GM12878 (cell line): ENCODE measurements around the gene SPPL3. TPM values are rescaled to one million over a fixed set of nuclear protein-coding genes. Genes with fewer than 3 reads are reported as not detected.

Source experiments
- ATAC-seq: fragments of 200-7000 bp; cut with Tn5 transposase; 3 replicates; pipeline ENCODE4 v1.9.1; 2020; ENCODE audit warnings: mild to moderate bottlenecking, moderate library complexity
- BruUV-seq: library from RNA; stranded (reverse); fragments of 400-500 nt; replicated peaks from 2 replicates; lab custom pipeline; 2021; lab: Mats Ljungman, UMichigan
- CTCF ChIA-PET: fragments of 300-600 bp; sonication (Branson Sonifier 250); formaldehyde crosslinking; extraction: SDS; loops from one replicate; lab custom pipeline; 2021; ENCODE audit warnings: inconsistent platforms; lab: Yijun Ruan, JAX
- POLR2A ChIA-PET: fragments of 350-600 bp; formaldehyde crosslinking; extraction: SDS; loops from one replicate; lab custom pipeline; 2021; ENCODE audit warnings: inconsistent platforms; lab: Charles Lee
- RAD21 ChIA-PET: fragments of 300-600 bp; sonication (Branson Sonifier 250); formaldehyde crosslinking; loops from one replicate; lab custom pipeline; 2023; ENCODE audit warnings: antibody characterized with exemption; ENCODE audit not compliant: unreplicated experiment; lab: Charles Lee
- SMC1A ChIA-PET: fragments of 300-600 bp; sonication (Branson Sonifier 250); formaldehyde crosslinking; loops from one replicate; lab custom pipeline; 2023; ENCODE audit not compliant: unreplicated experiment, uncharacterized antibody; lab: Charles Lee
- DNase-seq: peaks from one replicate; pipeline ENCODE4 v3.0.0-alpha.2; 2011; ENCODE audit warnings: low read depth, low spot score
- FAIRE-seq: peaks from 3 replicates; lab custom pipeline; 2011; peaks lifted over from hg19 to GRCh38; lab: Jason Lieb, UNC
- H2AFZ ChIP-seq: 2 replicates; pipeline ENCODE4 v1.6.0; 2011; ENCODE audit warnings: low read depth, low read length, control low read depth; ENCODE audit not compliant: control insufficient read depth
- H3K27ac ChIP-seq: 2 replicates; pipeline ENCODE4 v1.5.1; 2011; ENCODE audit warnings: control low read depth; ENCODE audit not compliant: control insufficient read depth, insufficient read depth
- H3K27me3 ChIP-seq, 2 experiments: replicated peaks in 1 of 2; 2 replicates each; pipeline versions ENCODE4 v1.6.0 to v1.6.1; 2011; ENCODE audit warnings: low read length in 1 of 2; ENCODE audit not compliant: control insufficient read depth in 2 of 2, insufficient read depth in 2 of 2
- H3K36me3 ChIP-seq, 2 experiments: 2 replicates each; pipeline ENCODE4 v1.5.1; 2011; ENCODE audit warnings: low read length in 1 of 2; ENCODE audit not compliant: control insufficient read depth in 2 of 2, insufficient read depth in 2 of 2
- H3K4me1 ChIP-seq: 2 replicates; pipeline ENCODE4 v1.6.1; 2011; ENCODE audit warnings: mild to moderate bottlenecking, low read length, moderate library complexity, mixed read lengths; ENCODE audit not compliant: control insufficient read depth, insufficient read depth
- H3K4me2 ChIP-seq: 2 replicates; pipeline ENCODE4 v1.6.0; 2011; ENCODE audit warnings: control low read depth; ENCODE audit not compliant: control insufficient read depth, insufficient read depth
- H3K4me3 ChIP-seq: fragments of 200-600 bp; sonication (generic); 2 replicates; pipeline ENCODE4 v1.5.1; 2016
- H3K79me2 ChIP-seq: 2 replicates; pipeline ENCODE4 v1.6.0; 2011; ENCODE audit warnings: low read length; ENCODE audit not compliant: control insufficient read depth, insufficient read depth
- H3K9ac ChIP-seq: 2 replicates; pipeline ENCODE4 v1.8.0; 2011; ENCODE audit warnings: low read length, control low read depth, mixed read lengths; ENCODE audit not compliant: control insufficient read depth, insufficient read depth
- H3K9me3 ChIP-seq: replicated peaks from 3 replicates; pipeline ENCODE4 v1.5.1; 2011; ENCODE audit warnings: mild to moderate bottlenecking, low read length; ENCODE audit not compliant: control insufficient read depth, insufficient read depth
- H4K20me1 ChIP-seq: 2 replicates; pipeline ENCODE4 v1.6.0; 2011; ENCODE audit not compliant: control insufficient read depth, insufficient read depth
- BCL11A ChIP-seq: IDR thresholded peaks from 2 replicates; pipeline ENCODE4 v1.6.1; 2011; ENCODE audit warnings: low read depth, low read length
- CREM ChIP-seq: IDR thresholded peaks from 2 replicates; pipeline ENCODE4 v1.6.1; 2014; ENCODE audit warnings: antibody characterized with exemption, low read depth
- HDAC6 ChIP-seq: fragments of 200-600 bp; sonication (generic); IDR thresholded peaks from one replicate; pipeline ENCODE4 v1.8.0; 2017; ENCODE audit warnings: antibody characterized with exemption; ENCODE audit not compliant: unreplicated experiment
- HSF1 ChIP-seq: fragments of 150-350 bp; IDR thresholded peaks from 2 replicates; pipeline ENCODE4 v1.6.1; 2014; ENCODE audit warnings: mild to moderate bottlenecking, low read depth, low read length
- NFIC ChIP-seq: IDR thresholded peaks from 2 replicates; pipeline ENCODE4 v1.6.1; 2012; ENCODE audit warnings: low read depth, mild to moderate bottlenecking, inconsistent platforms, low read length, moderate library complexity
- NKRF ChIP-seq: fragments of 450-650 bp; conservative IDR thresholded peaks from 2 replicates; pipeline ENCODE4 v1.6.1; 2017; ENCODE audit warnings: mild to moderate bottlenecking, moderate library complexity
- PML ChIP-seq: IDR thresholded peaks from 2 replicates; pipeline ENCODE4 v1.6.1; 2012; ENCODE audit warnings: low read length, inconsistent platforms
- POLR2A ChIP-seq: IDR thresholded peaks from 2 replicates; pipeline ENCODE4 v1.6.1; 2011; ENCODE audit warnings: low read depth, mild to moderate bottlenecking, low read length
- SMAD1 ChIP-seq: fragments of 450-650 bp; IDR thresholded peaks from 2 replicates; pipeline ENCODE4 v1.6.1; 2018; ENCODE audit warnings: mild to moderate bottlenecking, low read depth; ENCODE audit not compliant: partially characterized antibody
- SREBF1 ChIP-seq: IDR thresholded peaks from 2 replicates; pipeline ENCODE4 v1.6.1; 2012; ENCODE audit warnings: mild to moderate bottlenecking, low read length
- TAF1 ChIP-seq: IDR thresholded peaks from 2 replicates; pipeline ENCODE4 v1.6.1; 2011; ENCODE audit warnings: mild to moderate bottlenecking, low read depth, low read length, borderline replicate concordance
- WGBS: methylation state at CpG from one replicate; pipeline ENCODE4 v1.1.6; 2016; ENCODE audit warnings: low lambda C conversion rate; ENCODE audit not compliant: insufficient replicate concordance, insufficient coverage; ENCODE audit errors: missing lambda C conversion rate; 5-methylcytosine and 5-hydroxymethylcytosine counted together
- in situ Hi-C: fragments of 300-500 bp; cut with MboI; formaldehyde crosslinking; loops from 9 replicates; pipeline ENCODE4 v1.14.3; 2018; ENCODE audit warnings: mixed read lengths
- intact Hi-C: fragments of 100-400 bp; cut with micrococcal nuclease; formaldehyde crosslinking; loops from one replicate; pipeline ENCODE4 v1.14.2; 2022; ENCODE audit not compliant: unreplicated experiment
- polyA plus RNA-seq, 11 experiments: library from polyadenylated mRNA; depleted of rRNA in 4 of 11; unstranded in 6 of 11; stranded (reverse) in 5 of 11; fragments of >200 nt; fragmentation: Nextera tagmentation in 4 of 11; fragmentation: Illumina TruSeq in 1 of 11; extraction: Ambion mirVana in 4 of 11; extraction: Trizol in 1 of 11; gene quantifications; 1 replicate in 1 of 11; 2 replicates in 10 of 11; pipeline versions ENCODE4 v1.2.1 to v1.2.3, GENCODE V29; 2011 to 2016; ENCODE audit warnings: inconsistent platforms in 2 of 11, missing spikeins in 2 of 11, low read depth in 1 of 11
- total RNA-seq, 4 experiments: library from RNA; depleted of rRNA in 3 of 4; stranded (reverse); fragments of >200 nt in 3 of 4; fragmentation: Illumina TruSeq in 1 of 4; extraction: Trizol in 1 of 4; gene quantifications; 2 replicates each; pipeline versions ENCODE4 v1.2.1 to v1.2.3, GENCODE V29; 2013 to 2021

Gene SPPL3
- total and polyA plus RNA-seq, 10 of the 15 experiments (the other 5 are each of a cell fraction or from before 2014, with no cell fraction given) = 4.3 to 45.5 (median 11.7) TPM

GRCh38 chr12:120744922-120745493, 159.2 kb downstream of the SPPL3 start:
- no peaks in the 10 kb centered on the region for H3K27me3 ChIP-seq
- H3K9me3 ChIP-seq = no peaks in the 10 kb centered on the region
- BruUV-seq = no TSS peak
- no peaks in the 10 kb centered on the region for H3K4me1 ChIP-seq
- H3K36me3 ChIP-seq = no peaks in the 10 kb centered on the region
- no peak overlapping the region for H3K4me2 ChIP-seq
- no peak overlapping the region for H3K9ac ChIP-seq
- ATAC-seq = no peak
- H2AFZ ChIP-seq = no peak overlapping the region
- intact Hi-C loops (no loop called here), in situ Hi-C loops (no loop called here)
- ChIA-PET CTCF (interaction anchor here (0.6 to 1.0 kb wide), 4 partner anchors 104 to 635 kb away, joined by 3 to 4 read pairs (median 3); no protein-coding TSS in a partner anchor), POLR2A (interaction anchor here (0.5 to 1.1 kb wide), 4 partner anchors 54 to 543 kb away, joined by 3 read pairs; partner anchors contain the start of gene POP5), RAD21 (interaction anchor here (0.9 to 1.0 kb wide), 2 partner anchors 23 to 227 kb away, joined by 3 to 5 read pairs; no protein-coding TSS in a partner anchor), SMC1A (interaction anchor here (0.7 to 1.5 kb wide), 2 partner anchors 227 to 380 kb away, joined by 3 read pairs; no protein-coding TSS in a partner anchor)
- 69% methylated on average over 15 of the region's 15 CpGs for whole genome bisulfite sequencing
- no peak for DNase-seq
- no peak overlapping the region for H3K27ac ChIP-seq
- H4K20me1 ChIP-seq = no peaks in the 10 kb centered on the region
- FAIRE-seq = no peak
- no peaks in the 10 kb centered on the region for H3K79me2 ChIP-seq
- H3K4me3 ChIP-seq = no peak overlapping the region
- no peak for TF ChIP-seq POLR2A

- no peak overlapping the region for H3K27ac ChIP-seq
- no peak for DNase-seq
- H3K36me3 ChIP-seq = no peaks in the 10 kb centered on the region
- CTCF ChIA-PET = no interaction called here
- 71% methylated on average over 33 of the region's 33 CpGs for WGBS
- no peaks in the 10 kb centered on the region for H3K9me3 ChIP-seq
- H4K20me1 ChIP-seq = no peaks in the 10 kb centered on the region
- H3K27me3 ChIP-seq = no peaks in the 10 kb centered on the region
- POLR2A ChIA-PET = no interaction called here
- no peak for FAIRE-seq
- no peak overlapping the region for H3K9ac ChIP-seq
- no peak overlapping the region for H3K4me3 ChIP-seq
- SMC1A ChIA-PET = no interaction called here
- RAD21 ChIA-PET = interaction anchor here (0.5 to 1.4 kb wide), 2 partner anchors 66 to 230 kb away, joined by 3 to 4 read pairs; no protein-coding TSS in a partner anchor
- no peak; the same call in 2 of the 3 replicates for ATAC-seq
- intact Hi-C loops = no loop called here
- no peak overlapping the region for H3K4me2 ChIP-seq
- in situ Hi-C loops = no loop called here
- no peak overlapping the region for H2AFZ ChIP-seq
- H3K4me1 ChIP-seq = no peaks in the 10 kb centered on the region
- H3K79me2 ChIP-seq = no peaks in the 10 kb centered on the region
- BruUV-seq = no TSS peak
- no peak for TF ChIP-seq BCL11A
- TF ChIP-seq TAF1 = no peak
- TF ChIP-seq CREM = no peak
- no peak for TF ChIP-seq SREBF1
- TF ChIP-seq HDAC6 = no peak
- no peak for TF ChIP-seq NKRF
- no peak for TF ChIP-seq HSF1
- no peak for TF ChIP-seq NFIC
- TF ChIP-seq SMAD1 = no peak
- TF ChIP-seq PML = no peak
Measured at GRCh38 chr12:120741476-120742421, 162.4 kb downstream of the SPPL3 start.
